ENCODE data around the gene NR1H4.
"Not testable (repeated sequence)": the region's sequence is repeated elsewhere in the genome, so short reads cannot be mapped to it uniquely, and the experiment has no call there.

Gene NR1H4

DNA sequence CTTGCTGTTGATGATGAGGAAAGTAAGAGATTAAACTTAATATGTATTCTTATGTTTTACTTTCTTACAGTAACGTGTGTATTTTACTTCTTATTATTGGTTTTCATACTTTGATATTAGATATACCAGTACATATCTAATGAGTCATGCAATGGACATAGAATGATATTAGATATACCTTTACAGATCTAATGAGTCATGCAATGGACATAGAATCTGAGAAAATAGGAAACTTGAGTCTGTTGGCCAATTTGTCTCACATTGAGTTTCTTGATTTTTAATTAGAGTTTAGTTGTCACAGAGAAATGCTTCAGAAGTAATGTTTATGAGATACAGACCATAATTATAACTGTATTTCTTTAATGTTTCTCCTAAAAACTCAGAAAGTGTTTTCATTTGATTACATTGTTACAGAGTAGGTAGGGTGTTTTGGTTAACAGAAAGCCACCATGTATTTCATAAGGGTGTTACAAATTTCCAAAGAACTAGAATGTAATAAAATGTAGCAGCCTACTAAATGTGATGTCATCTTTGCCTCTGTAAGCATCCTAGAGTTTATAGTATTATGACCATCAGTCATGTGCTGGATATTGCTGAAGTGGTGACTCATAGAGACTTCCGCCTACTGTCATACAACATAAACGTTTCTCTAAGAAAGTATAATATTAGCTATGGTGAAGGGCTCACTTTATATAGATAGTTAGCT, 102.8 kb downstream of the NR1H4 start:
- no peaks in the 10 kb centered on the region for H3K36me3 Mint-ChIP-seq (ENCODE audit: low read depth)
- no peak overlapping the region for H3K4me3 Mint-ChIP-seq
- no peaks in the 10 kb centered on the region for H3K9me3 Mint-ChIP-seq
- peaks cover 9% of the 10 kb centered on the region for H3K27me3 Mint-ChIP-seq (ENCODE audit: low read depth)
- no peak overlapping the region for H3K27ac Mint-ChIP-seq
- peaks cover 8% of the 10 kb centered on the region for H3K4me1 Mint-ChIP-seq (ENCODE audit: low read depth)
- no peak for DNase-seq (ENCODE audit: low spot score)

DNA sequence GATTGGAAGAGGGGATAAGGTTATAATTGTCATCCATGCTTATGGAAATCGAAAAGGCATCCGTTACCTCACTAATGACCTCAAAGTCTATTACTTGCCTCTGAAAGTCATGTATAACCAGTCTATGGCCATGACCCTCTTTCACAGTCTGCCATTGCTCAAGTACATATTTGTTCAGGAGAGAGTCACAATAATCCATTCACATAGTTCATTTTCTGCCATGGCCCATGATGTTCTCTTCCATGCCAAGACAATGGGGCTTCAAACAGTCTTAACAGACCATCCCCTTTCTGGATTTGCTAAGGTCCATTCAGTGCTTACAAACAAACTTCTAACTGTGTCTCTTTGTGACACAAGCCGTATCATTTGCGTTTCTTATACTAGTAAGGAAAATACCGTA, 105.3 kb downstream of the NR1H4 start:
- Mint-ChIP-seq H3K27ac (no peak overlapping the region), H3K27me3 (ENCODE audit: low read depth) (peaks cover 9% of the 10 kb centered on the region), H3K36me3 (ENCODE audit: low read depth) (no peaks in the 10 kb centered on the region), H3K4me1 (ENCODE audit: low read depth) (peaks cover 8% of the 10 kb centered on the region), H3K4me3 (no peak overlapping the region), H3K9me3 (peaks cover 15% of the 10 kb centered on the region)
- DNase-seq (ENCODE audit: low spot score), result no peak

GRCh38 chr12:100579844-100580243, 106.2 kb downstream of the NR1H4 start:
- peaks cover under 1% of the 10 kb centered on the region for H3K4me1 Mint-ChIP-seq (ENCODE audit: low read depth)
- H3K36me3 Mint-ChIP-seq (ENCODE audit: low read depth), result no peaks in the 10 kb centered on the region
- H3K27ac Mint-ChIP-seq, result no peak overlapping the region
- H3K9me3 Mint-ChIP-seq, result peaks cover 21% of the 10 kb centered on the region
- H3K27me3 Mint-ChIP-seq (ENCODE audit: low read depth), result peaks cover 2% of the 10 kb centered on the region
- no peak overlapping the region for H3K4me3 Mint-ChIP-seq
- DNase-seq (ENCODE audit: low spot score), result no peak

DNA sequence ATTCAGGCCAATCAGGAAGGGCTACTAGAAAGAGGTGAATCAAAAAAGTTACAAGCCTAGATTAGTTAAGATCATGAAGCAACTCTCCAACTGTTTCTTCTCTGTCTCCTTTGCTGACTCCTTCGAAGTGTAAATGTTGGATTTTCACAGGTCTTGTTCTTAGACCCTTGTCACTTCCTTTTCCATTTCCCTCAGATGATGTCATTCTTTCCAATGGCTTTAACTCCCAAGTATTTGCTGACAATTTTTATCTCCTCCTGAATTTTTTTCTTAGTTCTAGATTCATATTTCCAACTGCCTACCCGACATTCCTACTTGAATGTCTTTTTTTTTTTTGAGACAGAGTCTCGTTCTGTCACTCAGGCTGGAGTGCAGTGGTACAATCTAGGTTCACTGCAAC, 110.6 kb downstream of the NR1H4 start:
- Mint-ChIP-seq H3K4me1 (ENCODE audit: low read depth) (no peaks in the 10 kb centered on the region), H3K36me3 (ENCODE audit: low read depth) (peaks cover 4% of the 10 kb centered on the region), H3K27ac (no peak overlapping the region), H3K4me3 (no peak overlapping the region), H3K27me3 (ENCODE audit: low read depth) (no peaks in the 10 kb centered on the region), H3K9me3 (peaks cover 50% of the 10 kb centered on the region)
- no peak for DNase-seq (ENCODE audit: low spot score)

GRCh38 chr12:100591979-100592378, 118.3 kb downstream of the NR1H4 start:
- Mint-ChIP-seq H3K4me3 (no peak overlapping the region), H3K27ac (no peak overlapping the region), H3K9me3 (peaks cover 16% of the 10 kb centered on the region), H3K36me3 (ENCODE audit: low read depth) (no peaks in the 10 kb centered on the region), H3K4me1 (ENCODE audit: low read depth) (no peaks in the 10 kb centered on the region), H3K27me3 (ENCODE audit: low read depth) (no peaks in the 10 kb centered on the region)
- no peak for DNase-seq (ENCODE audit: low spot score)

- Mint-ChIP-seq H3K27me3 (ENCODE audit: low read depth) (no peaks in the 10 kb centered on the region), H3K9me3 (peaks cover 7% of the 10 kb centered on the region), H3K4me3 (no peak overlapping the region), H3K4me1 (ENCODE audit: low read depth) (no peaks in the 10 kb centered on the region), H3K27ac (no peak overlapping the region), H3K36me3 (ENCODE audit: low read depth) (no peaks in the 10 kb centered on the region)
- no peak for DNase-seq (ENCODE audit: low spot score)
Observed at GRCh38 chr12:100593490-100593889, 119.8 kb downstream of the NR1H4 start.

GRCh38 chr12:100601626-100602025, 128.0 kb downstream of the NR1H4 start:
- Mint-ChIP-seq H3K4me3 (no peak overlapping the region), H3K27me3 (ENCODE audit: low read depth) (no peaks in the 10 kb centered on the region), H3K27ac (no peak overlapping the region), H3K9me3 (no peaks in the 10 kb centered on the region), H3K4me1 (ENCODE audit: low read depth) (no peaks in the 10 kb centered on the region), H3K36me3 (ENCODE audit: low read depth) (no peaks in the 10 kb centered on the region)
- no peak for DNase-seq (ENCODE audit: low spot score)

DNA sequence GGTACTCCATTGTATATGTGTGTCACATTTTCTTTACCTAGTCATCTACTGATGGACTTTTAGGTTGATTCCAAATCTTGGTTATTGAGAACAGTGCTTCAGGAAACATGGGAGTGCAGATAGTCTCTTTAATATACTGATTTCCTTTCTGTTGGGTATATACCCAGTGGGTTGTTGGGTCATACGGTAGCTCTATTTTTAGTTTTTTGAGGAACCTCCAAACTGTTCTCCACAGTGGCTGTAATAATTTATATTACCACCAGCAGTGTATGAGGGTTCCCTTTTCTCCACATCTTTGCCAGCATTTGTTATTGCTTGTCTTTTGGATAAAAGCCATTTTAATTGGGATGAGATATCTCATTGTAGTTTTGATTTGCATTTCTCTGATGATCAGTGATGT, 129.3 kb downstream of the NR1H4 start:
- H3K9me3 Mint-ChIP-seq; H3K27ac Mint-ChIP-seq; H3K36me3 Mint-ChIP-seq (ENCODE audit: low read depth); H3K27me3 Mint-ChIP-seq (ENCODE audit: low read depth); DNase-seq (ENCODE audit: low spot score); H3K4me1 Mint-ChIP-seq (ENCODE audit: low read depth); H3K4me3 Mint-ChIP-seq: not testable (repeated sequence)

- no peak overlapping the region for H3K4me3 Mint-ChIP-seq
- no peaks in the 10 kb centered on the region for H3K36me3 Mint-ChIP-seq (ENCODE audit: low read depth)
- no peak for DNase-seq (ENCODE audit: low spot score)
- no peaks in the 10 kb centered on the region for H3K9me3 Mint-ChIP-seq
- no peaks in the 10 kb centered on the region for H3K27me3 Mint-ChIP-seq (ENCODE audit: low read depth)
- H3K27ac Mint-ChIP-seq, result no peak overlapping the region
- H3K4me1 Mint-ChIP-seq (ENCODE audit: low read depth), result no peaks in the 10 kb centered on the region
Observed at GRCh38 chr12:100608776-100609175, 135.1 kb downstream of the NR1H4 start.

- Mint-ChIP-seq H3K36me3 (ENCODE audit: low read depth) (no peaks in the 10 kb centered on the region), H3K4me3 (no peak overlapping the region), H3K4me1 (ENCODE audit: low read depth) (no peaks in the 10 kb centered on the region), H3K27ac (no peak overlapping the region), H3K27me3 (ENCODE audit: low read depth) (no peaks in the 10 kb centered on the region), H3K9me3 (no peaks in the 10 kb centered on the region)
- DNase-seq (ENCODE audit: low spot score), result no peak
Observed at GRCh38 chr12:100610666-100611430, 137.2 kb downstream of the NR1H4 start.

DNA sequence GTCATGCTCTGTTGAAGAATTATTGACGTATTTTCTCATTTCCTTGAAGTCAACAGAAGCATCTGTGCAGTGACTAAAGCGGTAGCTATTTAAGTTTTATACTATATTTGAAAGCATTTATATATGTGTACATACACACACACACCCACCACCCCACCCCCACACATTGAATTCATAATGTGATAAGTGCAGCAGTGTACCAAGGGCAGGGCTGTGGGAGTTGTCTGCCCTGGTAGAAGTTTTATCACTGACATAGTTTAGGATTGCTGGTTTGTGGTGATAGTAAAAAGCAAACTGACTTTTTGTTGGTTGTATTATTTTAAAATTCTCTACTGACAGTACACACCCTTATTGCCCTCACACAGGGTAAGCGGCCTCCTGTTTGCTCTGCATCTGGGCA, 138.9 kb downstream of the NR1H4 start:
- DNase-seq (ENCODE audit: low spot score), result no peak
- no peaks in the 10 kb centered on the region for H3K9me3 Mint-ChIP-seq
- no peaks in the 10 kb centered on the region for H3K36me3 Mint-ChIP-seq (ENCODE audit: low read depth)
- no peak overlapping the region for H3K4me3 Mint-ChIP-seq
- H3K27me3 Mint-ChIP-seq (ENCODE audit: low read depth), result no peaks in the 10 kb centered on the region
- no peak overlapping the region for H3K27ac Mint-ChIP-seq
- H3K4me1 Mint-ChIP-seq (ENCODE audit: low read depth), result no peaks in the 10 kb centered on the region

Data from T-helper 2 cell treated with Interferon-gamma antibody and Interleukin-4, amounts not matched to agents 5 μg/mL and 100 μg/mL, for 36 hours (primary cell).